Endothelial cell (in vitro differentiated cells): ENCODE data around the gene MOB3B. TPM values are rescaled to one million over a fixed set of nuclear protein-coding genes. Genes with fewer than 3 reads are reported as not detected.

Experiments
- DNase-seq: peaks from one replicate; pipeline ENCODE4 v3.0.0; 2021; ENCODE audit warnings: low spot score
- H3K27ac Mint-ChIP-seq: one replicate; pipeline ENCODE4 v1.8.0; 2021; ENCODE audit warnings: mixed read lengths, inconsistent platforms; ENCODE audit not compliant: unreplicated experiment
- H3K27me3 Mint-ChIP-seq: one replicate; pipeline ENCODE4 v1.8.0; 2021; ENCODE audit warnings: mild to moderate bottlenecking, moderate library complexity, mixed read lengths, inconsistent platforms; ENCODE audit not compliant: unreplicated experiment
- H3K36me3 Mint-ChIP-seq: one replicate; pipeline ENCODE4 v1.8.0; 2021; ENCODE audit warnings: mild to moderate bottlenecking, low read depth, mixed read lengths, inconsistent platforms; ENCODE audit not compliant: unreplicated experiment
- H3K4me1 Mint-ChIP-seq: one replicate; pipeline ENCODE4 v1.8.0; 2021; ENCODE audit warnings: mild to moderate bottlenecking, mixed read lengths, inconsistent platforms; ENCODE audit not compliant: unreplicated experiment
- H3K4me3 Mint-ChIP-seq: one replicate; pipeline ENCODE4 v1.8.0; 2021; ENCODE audit warnings: mild to moderate bottlenecking, mixed read lengths, inconsistent platforms; ENCODE audit not compliant: unreplicated experiment
- H3K9me3 Mint-ChIP-seq: one replicate; pipeline ENCODE4 v1.8.0; 2021; ENCODE audit warnings: mixed read lengths, inconsistent platforms; ENCODE audit not compliant: unreplicated experiment
- CTCF ChIP-seq: fragments of 200-600 bp; sonication (generic); IDR thresholded peaks from one replicate; pipeline ENCODE4 v1.5.0; 2021; ENCODE audit warnings: antibody characterized with exemption; ENCODE audit not compliant: unreplicated experiment
- total RNA-seq: library from RNA; stranded (reverse); fragmentation: NEBNext Ultra II Directional; extraction: Animal tissue kit (Norgen Biotek cat#: 25700); gene quantifications from one replicate; pipeline ENCODE4 v1.2.1, GENCODE V29; 2021; ENCODE audit not compliant: unreplicated experiment

Gene MOB3B
- total RNA-seq, 1 donor from 2014 or later = 6.4 TPM

- H3K36me3 Mint-ChIP-seq = no peaks in the 10 kb centered on the region
- no peaks in the 10 kb centered on the region for H3K27me3 Mint-ChIP-seq
- TF ChIP-seq CTCF = no peak
- no peak overlapping the region for H3K27ac Mint-ChIP-seq
- H3K9me3 Mint-ChIP-seq = no peaks in the 10 kb centered on the region
- DNase-seq = no peak
- peaks cover 8% of the 10 kb centered on the region for H3K4me1 Mint-ChIP-seq
- no peak overlapping the region for H3K4me3 Mint-ChIP-seq
Observed at GRCh38 chr9:27519466-27520465, 9.8 kb downstream of the MOB3B start.

GRCh38 chr9:27518809-27519208 lies 10.8 kb downstream of the MOB3B start:
- TF ChIP-seq CTCF = no peak
- no peaks in the 10 kb centered on the region for H3K27me3 Mint-ChIP-seq
- H3K9me3 Mint-ChIP-seq = no peaks in the 10 kb centered on the region
- no peak overlapping the region for H3K27ac Mint-ChIP-seq
- no peak for DNase-seq
- H3K4me1 Mint-ChIP-seq = peaks cover 4% of the 10 kb centered on the region
- H3K36me3 Mint-ChIP-seq = no peaks in the 10 kb centered on the region
- no peak overlapping the region for H3K4me3 Mint-ChIP-seq

GRCh38 chr9:27518006-27518405 lies 11.6 kb downstream of the MOB3B start:
- no peak overlapping the region for H3K4me3 Mint-ChIP-seq

GRCh38 chr9:27514551-27514950 lies 15.1 kb downstream of the MOB3B start:
- Mint-ChIP-seq H3K27ac (no peak overlapping the region), H3K4me1 (no peaks in the 10 kb centered on the region), H3K27me3 (no peaks in the 10 kb centered on the region), H3K36me3 (peaks cover 2% of the 10 kb centered on the region), H3K9me3 (no peaks in the 10 kb centered on the region), H3K4me3 (no peak overlapping the region)
- DNase-seq = no peak
- TF ChIP-seq CTCF = no peak

More at GRCh38 chr9:27518006-27518405, 11.6 kb downstream of the MOB3B start:
- Mint-ChIP-seq H3K36me3 (no peaks in the 10 kb centered on the region), H3K27me3 (no peaks in the 10 kb centered on the region), H3K27ac (no peak overlapping the region), H3K4me1 (peaks cover under 1% of the 10 kb centered on the region), H3K9me3 (no peaks in the 10 kb centered on the region)
- TF ChIP-seq CTCF = no peak
- DNase-seq = no peak

- Mint-ChIP-seq H3K27ac (no peak overlapping the region), H3K36me3 (peaks cover 2% of the 10 kb centered on the region), H3K9me3 (no peaks in the 10 kb centered on the region), H3K4me1 (peaks cover 4% of the 10 kb centered on the region), H3K27me3 (no peaks in the 10 kb centered on the region), H3K4me3 (no peak overlapping the region)
- TF ChIP-seq CTCF = no peak
- DNase-seq = no peak
Observed at GRCh38 chr9:27511771-27512170, 17.8 kb downstream of the MOB3B start.
